GM18511 (cell line): ENCODE results near the gene FAM24A.

Experiments
- ATAC-seq: cut with Tn5 transposase; IDR thresholded peaks from one replicate; pipeline ENCODE4 v1.9.1; 2021; ENCODE audit warnings: mild to moderate bottlenecking, moderate library complexity; ENCODE audit not compliant: unreplicated experiment

The FAM24A gene

GRCh38 chr10:122930140-122930539 lies 19.7 kb downstream of the FAM24A start:
- ATAC-seq, result no peak

- ATAC-seq, result no peak
Observed at GRCh38 chr10:122931088-122931906, 20.9 kb downstream of the FAM24A start.

GRCh38 chr10:122939133-122939855 lies 28.9 kb downstream of the FAM24A start:
- no peak for ATAC-seq

- ATAC-seq, result no peak
Observed at GRCh38 chr10:122939856-122940543, 29.6 kb downstream of the FAM24A start.

GRCh38 chr10:122949296-122949695 lies 38.9 kb downstream of the FAM24A start:
- no peak for ATAC-seq

- peak; percentile 99 for ATAC-seq
Observed at GRCh38 chr10:122953902-122954730, 43.7 kb downstream of the FAM24A start, which contains the start of gene C10orf88. TSS of gene C10orf88 (minus strand) at chr10:122954227. CDS start at chr10:122954178, 49 bp downstream.

- no peak for ATAC-seq
Observed at GRCh38 chr10:122954731-122955050, 44.3 kb downstream of the FAM24A start.

GRCh38 chr10:122955892-122956291 lies 45.5 kb downstream of the FAM24A start:
- ATAC-seq, result no peak

GRCh38 chr10:122957474-122957873 lies 47.1 kb downstream of the FAM24A start:
- ATAC-seq, result no peak

GRCh38 chr10:122962405-122962804 lies 52.0 kb downstream of the FAM24A start:
- no peak for ATAC-seq
